ENCODE measurements around the gene KRTAP5-11. TPM values are rescaled to one million over a fixed set of nuclear protein-coding genes. Genes with fewer than 3 reads are reported as not detected.
"Not testable (repeated sequence)": the region's sequence is repeated elsewhere in the genome, so short reads cannot be mapped to it uniquely, and the experiment has no call there.

Gene KRTAP5-11
- polyA plus RNA-seq, 1 donor (not counting 4 experiments of a cell fraction or from before 2014, with no cell fraction given), result not detected

DNA sequence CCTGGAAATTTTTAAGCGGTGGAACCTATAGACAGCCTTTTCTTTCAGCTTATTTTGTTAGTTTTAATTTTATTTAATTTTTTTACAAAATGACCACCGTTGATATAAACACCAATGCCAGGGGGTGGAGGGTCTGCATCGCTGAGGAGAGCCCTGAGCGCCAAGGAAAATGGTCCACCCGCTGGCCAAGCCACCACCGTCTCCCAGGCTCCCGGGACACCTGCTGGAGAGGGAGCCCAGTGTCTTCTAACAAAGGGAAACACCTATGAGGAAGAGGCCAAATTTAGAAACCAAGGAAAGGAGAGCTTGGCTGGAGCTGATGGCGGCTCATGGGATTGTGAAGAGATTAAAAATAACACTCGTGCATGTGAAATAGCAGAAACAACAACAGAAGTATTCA lies 45.1 kb downstream of the KRTAP5-11 start:
- Histone ChIP-seq H3K9me3 (ENCODE audit: control insufficient read depth, low read depth, low read length) (no peaks in the 10 kb centered on the region), H3K9ac (ENCODE audit: control insufficient read depth, extremely low read depth, insufficient read depth, low read length) (no peak overlapping the region), H3K36me3 (ENCODE audit: control insufficient read depth in 2 of 2, extremely low read depth in 1 of 2, insufficient read depth in 2 of 2, low read length in 2 of 2) (no peaks in the 10 kb centered on the region), H3K79me2 (ENCODE audit: control insufficient read depth, insufficient read depth, low read length) (no peaks in the 10 kb centered on the region), H3K4me3 (ENCODE audit: control insufficient read depth in 2 of 3, extremely low read depth in 1 of 3, insufficient read depth in 2 of 3, low read depth in 1 of 3, low read length in 3 of 3) (no peak overlapping the region), H3K4me2 (ENCODE audit: control insufficient read depth, extremely low read depth, insufficient read depth, low read depth, low read length) (no peak overlapping the region), H3K27ac (ENCODE audit: control insufficient read depth, insufficient read depth, low read length) (no peak overlapping the region), H3K27me3 (ENCODE audit: control insufficient read depth, extremely low read depth, insufficient read depth, low read length) (no peaks in the 10 kb centered on the region), H3K9me1 (ENCODE audit: control insufficient read depth, extremely low read depth, insufficient read depth, low read length) (no peaks in the 10 kb centered on the region), H4K20me1 (ENCODE audit: control insufficient read depth, extremely low read depth, insufficient read depth, low read length) (no peaks in the 10 kb centered on the region), H2AFZ (ENCODE audit: control insufficient read depth, low read length) (no peak overlapping the region), H3K4me1 (ENCODE audit: control insufficient read depth, extremely low read depth, insufficient read depth, low read length) (no peaks in the 10 kb centered on the region)
- FAIRE-seq, result no peak
- TF ChIP-seq EZH2 (IDR thresholded peaks at IDR 0.05; ENCODE audit: low read length), result no peak
- TF ChIP-seq, protein P1, sequence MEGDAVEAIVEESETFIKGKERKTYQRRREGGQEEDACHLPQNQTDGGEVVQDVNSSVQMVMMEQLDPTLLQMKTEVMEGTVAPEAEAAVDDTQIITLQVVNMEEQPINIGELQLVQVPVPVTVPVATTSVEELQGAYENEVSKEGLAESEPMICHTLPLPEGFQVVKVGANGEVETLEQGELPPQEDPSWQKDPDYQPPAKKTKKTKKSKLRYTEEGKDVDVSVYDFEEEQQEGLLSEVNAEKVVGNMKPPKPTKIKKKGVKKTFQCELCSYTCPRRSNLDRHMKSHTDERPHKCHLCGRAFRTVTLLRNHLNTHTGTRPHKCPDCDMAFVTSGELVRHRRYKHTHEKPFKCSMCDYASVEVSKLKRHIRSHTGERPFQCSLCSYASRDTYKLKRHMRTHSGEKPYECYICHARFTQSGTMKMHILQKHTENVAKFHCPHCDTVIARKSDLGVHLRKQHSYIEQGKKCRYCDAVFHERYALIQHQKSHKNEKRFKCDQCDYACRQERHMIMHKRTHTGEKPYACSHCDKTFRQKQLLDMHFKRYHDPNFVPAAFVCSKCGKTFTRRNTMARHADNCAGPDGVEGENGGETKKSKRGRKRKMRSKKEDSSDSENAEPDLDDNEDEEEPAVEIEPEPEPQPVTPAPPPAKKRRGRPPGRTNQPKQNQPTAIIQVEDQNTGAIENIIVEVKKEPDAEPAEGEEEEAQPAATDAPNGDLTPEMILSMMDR (optimal IDR thresholded peaks at IDR 0.05 in 1 of 3, IDR thresholded peaks at IDR 0.05 in 1 of 3, conservative IDR thresholded peaks at IDR 0.05 in 1 of 3; ENCODE audit: extremely low read depth in 1 of 3, insufficient read depth in 2 of 3, low read length in 3 of 3), result no peak
- dilution Hi-C loops (cut with MboI; ENCODE audit: extremely low pct_ligation_motif_present, low sequenced_read_pairs), result no loop called here
- no peak for DNase-seq (ENCODE audit: low read depth, low spot score)

DNA sequence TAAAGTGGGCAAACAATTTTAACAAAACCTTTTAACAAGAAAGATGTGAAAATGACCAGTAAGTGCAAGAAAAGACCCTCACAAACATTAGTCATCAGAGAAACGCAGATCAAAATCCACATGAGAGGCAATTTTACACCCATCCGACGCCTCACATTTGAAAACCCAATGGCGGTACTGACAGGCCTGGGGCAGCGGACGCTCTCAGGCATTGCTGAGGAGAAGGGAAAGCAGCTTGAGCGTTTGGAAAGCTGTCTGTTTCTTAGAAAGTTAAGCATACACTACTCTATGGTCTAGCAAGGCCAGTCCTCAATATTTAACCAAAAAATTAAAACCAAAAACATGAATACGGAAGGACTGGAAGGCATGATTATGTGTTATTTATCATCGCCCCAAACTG lies 46.9 kb downstream of the KRTAP5-11 start:
- Histone ChIP-seq H3K4me1 (ENCODE audit: control insufficient read depth, extremely low read depth, insufficient read depth, low read length) (no peaks in the 10 kb centered on the region), H4K20me1 (ENCODE audit: control insufficient read depth, extremely low read depth, insufficient read depth, low read length) (no peaks in the 10 kb centered on the region), H3K9ac (ENCODE audit: control insufficient read depth, extremely low read depth, insufficient read depth, low read length) (no peak overlapping the region), H3K4me2 (ENCODE audit: control insufficient read depth, extremely low read depth, insufficient read depth, low read depth, low read length) (no peak overlapping the region), H3K36me3 (ENCODE audit: control insufficient read depth in 2 of 2, extremely low read depth in 1 of 2, insufficient read depth in 2 of 2, low read length in 2 of 2) (no peaks in the 10 kb centered on the region), H3K9me1 (ENCODE audit: control insufficient read depth, extremely low read depth, insufficient read depth, low read length) (no peaks in the 10 kb centered on the region), H2AFZ (ENCODE audit: control insufficient read depth, low read length) (no peak overlapping the region), H3K27me3 (ENCODE audit: control insufficient read depth, extremely low read depth, insufficient read depth, low read length) (no peaks in the 10 kb centered on the region), H3K79me2 (ENCODE audit: control insufficient read depth, insufficient read depth, low read length) (no peaks in the 10 kb centered on the region), H3K27ac (ENCODE audit: control insufficient read depth, insufficient read depth, low read length) (no peak overlapping the region), H3K4me3 (ENCODE audit: control insufficient read depth in 2 of 3, extremely low read depth in 1 of 3, insufficient read depth in 2 of 3, low read depth in 1 of 3, low read length in 3 of 3) (no peak overlapping the region), H3K9me3 (ENCODE audit: control insufficient read depth, low read depth, low read length) (no peaks in the 10 kb centered on the region)
- dilution Hi-C loops (cut with MboI; ENCODE audit: extremely low pct_ligation_motif_present, low sequenced_read_pairs), result no loop called here
- TF ChIP-seq EZH2 (IDR thresholded peaks at IDR 0.05; ENCODE audit: low read length), result no peak
- TF ChIP-seq, protein P1 (optimal IDR thresholded peaks at IDR 0.05 in 1 of 3, IDR thresholded peaks at IDR 0.05 in 1 of 3, conservative IDR thresholded peaks at IDR 0.05 in 1 of 3; ENCODE audit: extremely low read depth in 1 of 3, insufficient read depth in 2 of 3, low read length in 3 of 3), result no peak
- DNase-seq (ENCODE audit: low read depth, low spot score), result no peak
- no peak for FAIRE-seq

DNA sequence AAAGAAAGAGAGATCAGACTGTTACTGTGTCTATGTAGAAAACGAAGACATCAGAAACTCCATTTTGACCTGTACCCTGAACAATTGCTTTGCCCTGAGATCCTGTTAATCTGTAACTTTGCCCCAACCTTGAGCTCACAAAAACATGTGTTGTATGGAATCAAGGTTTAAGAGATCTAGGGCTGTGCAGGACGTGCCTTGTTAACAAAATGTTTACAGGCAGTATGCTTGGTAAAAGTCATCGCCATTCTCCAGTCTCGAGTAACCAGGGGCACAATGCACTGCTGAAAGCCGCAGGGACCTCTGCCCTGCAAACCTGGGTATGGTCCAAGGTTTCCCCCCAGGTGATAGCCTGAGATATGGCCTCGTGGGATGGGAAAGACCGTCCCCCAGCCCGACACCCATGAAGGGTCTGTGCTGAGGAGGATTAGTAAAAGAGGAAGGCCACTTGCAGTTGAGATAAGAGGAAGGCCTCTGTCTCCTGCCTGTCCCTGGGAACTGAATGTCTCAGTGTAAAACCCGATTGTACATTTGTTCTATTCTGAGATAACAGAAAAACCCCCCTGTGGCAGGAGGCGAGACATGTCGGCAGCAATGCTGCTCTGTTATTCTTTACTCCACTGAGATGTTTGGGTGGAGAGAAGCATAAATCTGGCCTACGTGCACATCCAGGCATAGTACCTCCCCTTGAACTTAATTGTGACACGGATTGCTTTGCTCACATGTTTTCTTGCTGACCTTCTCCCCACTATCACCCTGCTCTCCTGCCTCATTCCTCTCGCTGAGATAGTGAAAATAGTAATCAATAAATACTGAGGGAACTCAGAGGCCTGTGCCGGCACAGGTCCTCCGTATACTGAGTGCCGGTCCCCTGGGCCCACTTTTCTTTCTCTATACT lies 47.7 kb downstream of the KRTAP5-11 start:
- H3K4me3 ChIP-seq (ENCODE audit: control insufficient read depth in 2 of 3, extremely low read depth in 1 of 3, insufficient read depth in 2 of 3, low read depth in 1 of 3, low read length in 3 of 3); H3K9ac ChIP-seq (ENCODE audit: control insufficient read depth, extremely low read depth, insufficient read depth, low read length); H3K27ac ChIP-seq (ENCODE audit: control insufficient read depth, insufficient read depth, low read length); H3K79me2 ChIP-seq (ENCODE audit: control insufficient read depth, insufficient read depth, low read length); H3K36me3 ChIP-seq (ENCODE audit: control insufficient read depth in 2 of 2, extremely low read depth in 1 of 2, insufficient read depth in 2 of 2, low read length in 2 of 2); H4K20me1 ChIP-seq (ENCODE audit: control insufficient read depth, extremely low read depth, insufficient read depth, low read length); H3K4me2 ChIP-seq (ENCODE audit: control insufficient read depth, extremely low read depth, insufficient read depth, low read depth, low read length); dilution Hi-C loops (cut with MboI; ENCODE audit: extremely low pct_ligation_motif_present, low sequenced_read_pairs); DNase-seq (ENCODE audit: low read depth, low spot score); H2AFZ ChIP-seq (ENCODE audit: control insufficient read depth, low read length); H3K4me1 ChIP-seq (ENCODE audit: control insufficient read depth, extremely low read depth, insufficient read depth, low read length); H3K9me3 ChIP-seq (ENCODE audit: control insufficient read depth, low read depth, low read length); H3K9me1 ChIP-seq (ENCODE audit: control insufficient read depth, extremely low read depth, insufficient read depth, low read length); H3K27me3 ChIP-seq (ENCODE audit: control insufficient read depth, extremely low read depth, insufficient read depth, low read length); FAIRE-seq: not testable (repeated sequence)
